HL-60 (cell line): ENCODE results near the gene OR4F6.

Experiments
- POLR2AphosphoS5 ChIP-seq: IDR thresholded peaks from 2 replicates; pipeline ENCODE4 v1.6.1; 2012; ENCODE audit warnings: low read depth
- SPI1 ChIP-seq: IDR thresholded peaks from 2 replicates; pipeline ENCODE4 v1.6.1; 2012; ENCODE audit warnings: low read depth, mild to moderate bottlenecking, borderline replicate concordance
- TF ChIP-seq, protein P1 (sequence below): IDR thresholded peaks from one replicate; pipeline ENCODE4 v1.5.1; 2011; ENCODE audit warnings: low read length, control low read depth, inconsistent platforms; ENCODE audit not compliant: insufficient read depth

DNA sequence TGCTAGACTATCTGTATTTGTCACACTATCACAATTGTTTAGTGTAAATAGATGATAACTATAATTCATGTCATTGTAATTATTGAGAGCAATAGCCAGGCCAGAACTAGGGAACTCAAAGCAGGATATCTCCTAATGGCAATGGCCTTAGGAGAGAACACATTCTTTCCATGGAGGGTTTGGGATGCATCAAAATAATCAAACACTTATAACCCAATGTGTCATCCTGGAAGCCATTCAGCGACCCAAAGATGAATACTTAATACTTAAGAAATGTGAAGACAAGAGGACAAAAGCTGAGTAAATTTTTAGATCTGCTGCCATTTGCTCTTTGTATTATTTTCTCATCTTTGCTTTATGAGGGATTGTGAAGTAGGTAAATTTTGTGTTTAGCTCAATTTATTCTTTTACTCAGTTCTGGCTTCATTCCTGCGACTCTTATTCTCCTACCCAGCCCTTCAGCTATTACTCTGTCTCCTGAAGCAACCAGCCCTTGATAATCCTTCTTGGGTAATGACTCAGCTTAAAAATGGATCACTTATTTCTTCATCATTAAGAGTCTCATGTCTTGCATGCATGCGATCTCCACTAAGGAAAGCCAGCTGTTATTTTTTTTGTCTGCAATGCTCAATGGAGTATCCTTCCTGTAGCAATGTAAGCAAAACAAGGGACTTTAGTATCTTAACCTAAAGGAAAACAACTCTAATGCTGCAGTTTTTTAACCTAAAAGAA lies 10.7 kb downstream of the OR4F6 start:
- TF ChIP-seq, protein P1, sequence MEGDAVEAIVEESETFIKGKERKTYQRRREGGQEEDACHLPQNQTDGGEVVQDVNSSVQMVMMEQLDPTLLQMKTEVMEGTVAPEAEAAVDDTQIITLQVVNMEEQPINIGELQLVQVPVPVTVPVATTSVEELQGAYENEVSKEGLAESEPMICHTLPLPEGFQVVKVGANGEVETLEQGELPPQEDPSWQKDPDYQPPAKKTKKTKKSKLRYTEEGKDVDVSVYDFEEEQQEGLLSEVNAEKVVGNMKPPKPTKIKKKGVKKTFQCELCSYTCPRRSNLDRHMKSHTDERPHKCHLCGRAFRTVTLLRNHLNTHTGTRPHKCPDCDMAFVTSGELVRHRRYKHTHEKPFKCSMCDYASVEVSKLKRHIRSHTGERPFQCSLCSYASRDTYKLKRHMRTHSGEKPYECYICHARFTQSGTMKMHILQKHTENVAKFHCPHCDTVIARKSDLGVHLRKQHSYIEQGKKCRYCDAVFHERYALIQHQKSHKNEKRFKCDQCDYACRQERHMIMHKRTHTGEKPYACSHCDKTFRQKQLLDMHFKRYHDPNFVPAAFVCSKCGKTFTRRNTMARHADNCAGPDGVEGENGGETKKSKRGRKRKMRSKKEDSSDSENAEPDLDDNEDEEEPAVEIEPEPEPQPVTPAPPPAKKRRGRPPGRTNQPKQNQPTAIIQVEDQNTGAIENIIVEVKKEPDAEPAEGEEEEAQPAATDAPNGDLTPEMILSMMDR, result no peak
- TF ChIP-seq POLR2AphosphoS5, result no peak
- TF ChIP-seq SPI1, result no peak
